GM19193 (cell line): ENCODE measurements around the gene HMX1.

Source experiments
- POLR2A ChIP-seq: IDR thresholded peaks from 4 replicates; pipeline ENCODE4 v1.6.1; 2011; ENCODE audit not compliant: insufficient read depth, insufficient read length; ENCODE audit errors: extremely low read depth

HMX1 gene

DNA sequence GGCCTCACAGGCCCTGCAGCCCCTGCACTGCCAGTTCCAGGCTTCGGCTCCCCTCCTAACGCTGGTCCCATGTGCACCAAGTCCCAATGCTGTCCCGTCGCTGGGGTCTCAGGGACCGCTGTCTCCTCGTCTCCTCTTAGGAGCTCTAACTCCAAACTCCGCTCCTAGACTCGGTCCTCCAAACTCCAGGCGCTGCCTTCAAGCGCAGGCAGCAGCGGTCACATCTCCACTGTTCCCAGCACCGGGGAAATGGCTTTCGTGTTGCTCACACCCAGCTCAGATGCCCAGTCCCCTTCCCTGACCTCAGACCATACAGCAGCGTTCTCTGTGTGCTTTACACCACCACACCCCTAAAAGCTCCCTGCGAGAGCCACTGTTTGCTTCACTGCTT is 19.6 kb upstream of the HMX1 start:
- no peak for TF ChIP-seq POLR2A

DNA sequence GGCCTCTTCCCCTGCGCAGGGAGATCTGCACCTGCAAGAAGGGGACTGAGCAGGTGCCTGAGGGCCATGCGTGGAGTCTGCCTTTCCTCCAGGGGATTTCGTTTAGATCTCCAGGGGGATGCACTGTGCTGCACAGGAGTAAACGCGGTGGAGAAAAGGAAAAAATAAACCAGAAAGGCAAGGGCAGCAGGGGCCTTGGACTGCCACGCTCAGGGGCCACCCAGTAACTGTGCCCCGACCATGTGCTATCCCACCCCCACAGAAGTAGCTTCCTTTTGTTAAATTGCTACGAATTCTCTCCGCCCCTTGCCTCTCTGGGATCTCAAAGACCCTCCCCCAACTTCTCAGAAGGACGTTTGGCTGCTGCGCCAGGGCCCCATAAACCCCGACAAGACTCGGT is 17.2 kb upstream of the HMX1 start:
- TF ChIP-seq POLR2A: no peak

DNA sequence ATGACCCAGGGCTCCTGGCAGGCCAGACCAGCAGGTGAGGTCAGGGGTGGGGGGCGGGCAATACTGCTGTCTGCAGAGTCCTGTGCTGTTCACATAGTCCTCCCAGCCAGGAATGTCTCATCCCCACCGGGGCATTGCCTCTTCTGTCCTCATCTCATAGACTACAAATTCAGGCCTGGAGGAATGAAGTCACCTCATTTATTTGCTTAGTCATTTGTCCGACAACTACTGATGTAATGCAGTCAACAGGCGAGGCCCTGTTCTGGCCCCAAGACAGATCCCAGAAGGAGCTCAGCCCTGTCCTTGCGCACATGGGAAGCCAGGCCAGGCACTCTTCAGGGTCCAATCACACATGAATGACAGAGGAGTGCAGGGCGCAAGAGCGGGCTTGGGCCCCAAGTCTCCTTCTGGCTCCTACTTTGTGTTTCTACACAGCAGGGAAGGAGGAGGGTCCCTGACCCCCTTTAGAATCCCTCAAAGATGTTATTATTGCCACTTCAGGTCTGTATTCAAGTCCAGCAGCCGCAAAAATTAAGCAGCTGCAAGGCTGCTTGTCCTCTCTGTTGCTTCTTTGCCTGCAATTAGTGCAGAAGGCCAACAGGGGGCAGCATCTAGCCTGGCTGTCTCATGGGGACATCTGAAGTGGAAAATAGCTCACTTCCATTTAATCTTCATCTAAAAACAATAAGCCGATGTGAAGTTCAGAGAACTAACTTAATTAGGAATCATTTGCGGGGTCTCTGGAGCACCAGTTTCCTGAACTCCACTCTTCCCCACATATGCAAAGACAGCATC is 15.2 kb upstream of the HMX1 start:
- no peak for TF ChIP-seq POLR2A

DNA sequence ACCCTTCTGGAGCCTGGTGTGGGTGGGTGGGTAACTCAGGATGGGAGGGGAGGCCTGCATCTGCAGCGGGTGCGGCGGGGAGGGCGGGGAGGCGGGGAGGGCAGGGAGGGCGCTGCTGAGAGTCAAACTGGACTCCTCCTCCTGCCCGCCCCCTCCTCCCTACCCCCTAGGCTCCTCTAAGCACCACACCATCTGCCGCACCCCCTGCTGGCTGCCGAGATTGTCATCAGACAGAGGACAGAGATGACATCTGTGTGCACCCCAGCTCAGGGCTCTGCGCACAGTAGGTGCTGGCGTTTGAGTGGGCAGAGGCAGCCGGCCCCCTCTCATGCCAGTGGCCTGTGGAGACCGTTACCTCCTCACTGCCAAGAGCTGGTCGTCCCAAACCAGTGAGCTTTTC is 10.6 kb upstream of the HMX1 start:
- TF ChIP-seq POLR2A: no peak

DNA sequence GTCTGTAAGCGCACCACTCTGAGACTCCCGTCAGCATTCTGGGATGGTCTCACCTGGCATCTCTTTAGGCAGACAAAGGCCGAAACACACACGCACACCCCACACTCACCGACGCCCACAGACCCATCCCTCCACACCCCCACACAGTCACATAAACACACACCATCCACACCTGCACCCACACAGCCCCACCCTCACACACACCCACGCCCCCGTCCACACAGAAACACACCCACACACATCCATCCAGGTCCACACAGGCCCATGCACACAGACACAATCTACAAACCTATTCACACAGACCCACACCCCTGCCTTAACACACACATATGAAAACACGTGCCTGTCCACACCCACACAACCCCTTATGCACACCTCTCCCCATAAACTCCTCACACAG is 9.2 kb upstream of the HMX1 start:
- TF ChIP-seq POLR2A: no peak

DNA sequence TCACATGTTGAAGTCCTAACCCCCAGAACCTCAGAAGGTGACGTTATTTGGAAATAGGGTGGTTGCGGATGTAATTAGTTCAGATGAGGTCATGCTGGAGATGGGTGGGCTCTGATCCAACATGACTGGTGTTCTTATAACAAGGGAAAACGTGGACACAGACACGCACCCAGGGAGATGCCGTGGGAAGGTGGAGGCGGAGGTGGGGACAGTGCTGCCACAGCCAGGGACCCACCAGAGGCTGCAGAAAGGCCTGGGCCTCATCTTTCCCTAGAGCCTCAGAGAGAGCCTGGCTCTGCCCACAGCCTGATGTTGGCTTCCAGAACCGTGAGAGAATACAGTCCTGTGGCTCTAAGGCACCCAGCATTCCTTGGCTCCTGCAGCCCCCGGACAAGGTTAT is 7.9 kb upstream of the HMX1 start:
- no peak for TF ChIP-seq POLR2A

DNA sequence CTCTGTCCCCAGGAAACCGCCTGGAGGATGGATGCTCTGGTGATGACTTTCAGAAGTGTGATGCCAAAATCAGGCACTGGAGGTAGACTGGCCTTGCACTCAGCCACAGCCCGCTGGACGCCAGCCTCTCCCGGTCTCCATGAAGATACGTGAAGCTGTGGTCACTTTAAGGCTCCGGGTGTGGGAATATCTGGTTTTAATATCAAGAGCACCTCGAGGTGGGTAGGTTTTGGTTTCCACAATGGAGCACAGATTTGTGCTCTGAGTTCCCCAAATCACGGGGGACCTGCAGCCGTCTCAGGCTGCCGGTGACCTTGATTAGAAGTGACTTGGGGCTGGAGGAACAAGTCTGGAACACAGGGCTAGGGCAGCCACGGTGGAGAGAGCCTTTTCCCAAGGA is 6.8 kb upstream of the HMX1 start:
- TF ChIP-seq POLR2A: no peak

DNA sequence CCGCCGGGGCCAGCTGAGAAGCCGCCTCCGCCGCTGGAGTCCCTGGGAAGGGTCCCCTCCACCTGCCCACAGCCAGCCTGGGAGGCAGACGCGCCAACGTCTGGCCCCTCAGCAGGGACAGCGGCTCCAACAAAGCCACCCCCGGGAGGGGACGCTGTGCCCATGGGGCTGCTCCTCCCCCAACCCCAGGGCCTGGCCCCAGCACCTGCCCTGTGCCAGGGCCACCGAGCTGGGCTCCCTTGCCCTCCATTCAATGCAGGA is 6.1 kb upstream of the HMX1 start:
- no peak for TF ChIP-seq POLR2A

DNA sequence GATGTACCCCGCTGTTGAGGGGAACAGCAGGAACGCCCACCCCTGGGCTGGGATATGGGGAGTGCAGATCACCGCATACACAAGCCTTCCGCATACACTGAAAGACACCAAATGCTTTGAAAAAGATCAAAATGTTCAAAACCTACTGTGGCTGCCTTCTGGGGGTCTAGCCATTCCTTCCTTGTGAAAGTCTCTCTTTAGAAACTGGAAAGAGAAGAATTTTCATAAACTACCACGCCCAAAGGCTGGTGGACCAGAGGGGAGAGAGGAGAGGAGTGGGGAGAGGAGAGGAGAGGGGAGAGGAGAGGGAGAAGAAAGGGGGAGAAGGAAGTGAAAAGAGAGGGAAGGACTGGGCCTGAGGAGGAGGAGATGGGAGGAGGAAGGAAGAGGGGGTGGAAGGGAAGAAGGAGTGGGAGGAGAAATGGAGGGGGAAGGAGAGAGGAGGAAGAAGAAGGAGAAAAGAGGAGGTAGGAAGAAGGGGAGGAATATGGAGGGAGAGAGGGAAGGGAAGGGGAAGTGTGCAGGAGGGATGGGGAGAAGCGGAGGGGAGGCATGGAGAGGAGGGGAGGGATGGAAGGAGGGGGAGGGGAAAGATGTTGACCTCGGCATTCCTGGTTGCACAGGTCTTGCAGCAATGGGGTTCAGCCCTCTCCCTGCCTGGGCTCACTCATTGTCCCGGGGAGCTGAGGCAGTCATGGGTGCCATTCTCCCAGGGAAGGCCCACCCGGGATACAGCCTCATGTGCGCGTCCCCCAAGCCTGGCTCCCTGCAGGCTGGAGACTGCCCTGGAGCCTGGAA is 5.5 kb upstream of the HMX1 start:
- TF ChIP-seq POLR2A: no peak

DNA sequence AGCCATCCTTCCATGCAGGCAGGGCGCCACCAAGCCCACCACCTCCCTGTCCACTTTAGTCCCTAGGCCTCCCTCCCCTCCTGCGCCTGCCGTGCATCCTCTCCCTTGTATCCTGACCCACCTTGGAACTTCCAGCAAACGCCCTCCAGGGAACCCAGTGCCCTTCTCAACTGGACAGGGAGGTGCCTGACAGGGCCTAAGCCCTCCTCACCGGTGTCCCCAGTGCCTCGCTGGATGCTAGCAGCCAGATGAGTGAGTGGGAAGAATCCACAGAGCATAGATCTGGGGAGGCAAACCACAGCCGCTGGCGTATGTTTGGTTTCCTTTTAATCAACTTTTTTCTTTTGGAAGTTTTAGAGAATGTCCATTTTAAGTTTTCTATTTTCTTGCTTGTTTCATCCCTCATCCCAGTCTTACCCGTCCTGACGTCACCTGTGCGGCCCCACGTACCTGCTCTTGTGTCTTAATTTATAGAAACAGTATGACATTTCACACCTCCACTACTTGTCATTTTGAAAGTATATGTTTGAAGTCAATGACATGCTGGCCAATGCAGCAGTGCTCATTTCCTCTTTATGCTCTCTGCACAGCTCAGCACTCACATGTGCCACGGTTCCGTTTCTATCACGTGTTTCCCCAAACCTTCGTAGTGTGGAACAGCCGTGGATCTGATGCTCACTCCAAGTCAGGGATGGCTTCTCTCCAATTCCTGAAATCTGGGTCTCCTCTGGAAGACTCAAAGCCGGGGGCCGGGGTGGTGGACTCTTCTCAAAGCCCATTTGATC is 3.4 kb upstream of the HMX1 start:
- no peak for TF ChIP-seq POLR2A

DNA sequence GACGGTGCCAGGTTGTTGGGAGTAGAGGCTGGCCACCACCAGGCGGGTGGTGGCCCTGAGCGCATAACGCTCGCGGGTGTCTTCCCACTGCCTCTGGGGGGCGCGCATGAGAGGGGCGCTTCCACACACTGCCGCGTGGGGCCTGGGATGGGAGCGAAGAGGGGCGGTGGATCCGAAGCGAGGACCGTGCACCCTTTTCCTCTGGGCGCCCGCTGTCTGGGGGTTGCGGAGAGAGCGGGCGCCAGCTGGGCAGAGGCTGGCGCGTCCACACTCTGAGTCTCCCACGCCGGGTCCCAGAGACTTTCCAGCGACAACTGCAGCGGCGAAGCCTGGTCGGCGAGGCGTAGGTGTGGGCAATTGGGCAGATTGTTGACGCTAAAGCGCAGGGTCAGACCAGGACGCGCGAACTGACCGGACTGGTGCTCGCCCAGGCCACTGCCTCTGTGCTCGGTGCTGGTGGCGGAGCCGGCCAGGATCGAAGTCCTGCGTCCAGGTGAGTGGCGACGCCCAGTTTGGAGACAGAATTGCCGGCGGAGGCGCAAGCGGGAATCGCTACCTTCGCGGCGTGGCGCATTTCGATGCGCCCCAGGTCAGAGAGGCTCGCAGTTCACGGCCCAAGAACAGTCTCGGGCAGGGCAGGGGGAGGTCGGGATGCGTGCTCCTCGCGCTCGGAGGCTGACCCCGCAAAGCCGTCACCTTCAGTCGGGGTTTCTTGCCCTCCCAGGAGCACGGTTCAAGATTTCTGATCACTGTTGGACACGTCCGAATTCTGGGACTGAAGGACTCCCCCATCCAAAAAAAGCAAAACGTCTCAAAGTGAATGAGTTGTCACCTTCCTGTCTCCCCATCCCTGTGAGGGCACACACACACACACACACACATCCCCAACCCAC is 2.6 kb upstream of the HMX1 start:
- no peak for TF ChIP-seq POLR2A

DNA sequence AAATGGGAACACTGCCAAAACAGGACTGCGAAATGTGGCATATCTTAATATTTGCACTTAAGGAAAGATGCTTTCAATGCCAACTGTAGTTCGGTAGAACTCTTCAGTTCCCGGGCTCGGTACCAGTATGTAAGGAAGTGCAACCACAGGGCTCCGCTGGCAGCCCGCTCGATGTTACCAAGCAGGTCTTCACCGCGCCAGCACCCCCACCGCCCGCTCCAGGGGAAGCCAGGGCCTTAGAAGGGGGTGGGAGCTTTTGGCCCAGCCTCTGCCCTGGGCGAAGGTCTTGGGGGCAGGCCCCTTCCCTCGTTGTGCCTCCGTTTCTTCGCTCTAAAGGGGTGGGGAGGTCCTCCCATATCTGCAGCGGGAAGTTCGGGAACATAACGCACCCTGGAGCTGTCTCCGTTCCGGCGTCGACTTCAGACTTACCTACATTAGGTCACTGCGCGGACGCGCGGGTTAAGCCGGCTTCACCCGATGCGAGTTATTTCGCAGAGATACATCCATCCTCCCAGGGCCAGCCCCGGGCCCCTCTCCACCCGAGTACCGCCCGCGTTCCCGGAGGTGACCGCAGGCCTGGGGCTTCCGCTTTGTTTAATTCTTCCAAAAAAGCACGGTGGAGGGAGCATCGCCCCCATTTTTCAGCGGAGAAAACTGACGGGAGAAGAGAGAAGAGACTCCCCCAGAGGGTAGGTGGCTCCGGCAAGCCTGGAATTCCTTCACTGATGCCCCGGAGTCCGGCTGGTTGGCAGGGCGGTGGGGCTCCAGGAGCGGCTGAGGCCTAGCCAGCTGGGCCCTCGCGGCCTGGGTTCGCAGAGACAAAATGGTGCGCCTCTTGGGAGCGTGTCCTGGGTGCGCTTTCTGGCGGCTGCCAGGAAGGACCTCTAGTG is 1.0 kb upstream of the HMX1 start:
- no peak for TF ChIP-seq POLR2A

DNA sequence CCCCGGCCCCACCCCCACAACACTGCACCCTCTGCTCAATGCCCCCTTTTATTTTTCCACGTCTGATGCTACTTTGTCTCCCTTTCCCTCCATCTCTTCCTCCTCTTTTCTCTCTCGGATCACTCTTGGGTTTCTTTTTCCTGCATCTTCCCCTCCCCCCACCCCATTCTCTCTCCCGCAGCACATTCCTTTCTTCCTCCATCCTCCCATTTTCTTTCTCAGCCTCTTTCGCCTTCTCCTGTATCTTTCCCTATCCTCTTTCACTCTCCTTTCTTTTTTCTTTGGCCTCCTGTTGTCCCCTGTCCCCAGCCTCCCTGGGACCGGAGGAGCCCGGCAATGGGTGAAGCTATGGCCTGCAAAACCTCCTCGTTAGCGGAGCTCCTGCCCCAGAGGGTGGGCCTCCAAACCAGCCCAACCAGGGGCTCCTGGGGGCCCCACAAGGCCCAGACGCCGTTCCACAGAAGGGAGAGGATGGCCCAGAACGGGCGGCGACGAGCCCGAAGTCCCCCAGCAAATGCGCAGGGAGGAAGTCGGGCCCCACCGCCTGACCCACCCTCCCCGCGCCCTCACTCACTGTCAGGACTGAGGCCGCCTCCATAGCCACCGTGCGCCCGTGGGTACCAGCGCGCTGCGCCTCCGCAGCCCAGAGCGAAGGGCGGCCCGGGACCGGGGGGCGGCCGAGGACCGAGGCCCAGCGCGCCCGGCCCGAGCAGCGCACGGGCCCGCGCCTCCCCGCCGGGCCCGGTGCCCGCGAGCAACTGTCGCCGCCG is 807 bp downstream of the HMX1 start:
- TF ChIP-seq POLR2A: no peak
